Hematopoietic multipotent progenitor cell treated with erythropoietin and hydrocortisone succinate and interleukin-3 and kit ligand, for 17 days (in vitro differentiated cells): Measurements from ENCODE around the gene WNK3.

ENCODE experiments used
- DNase-seq: peaks from one replicate; pipeline ENCODE4 v3.0.0-alpha.2; 2015; ENCODE audit warnings: low spot score

The WNK3 gene

DNA sequence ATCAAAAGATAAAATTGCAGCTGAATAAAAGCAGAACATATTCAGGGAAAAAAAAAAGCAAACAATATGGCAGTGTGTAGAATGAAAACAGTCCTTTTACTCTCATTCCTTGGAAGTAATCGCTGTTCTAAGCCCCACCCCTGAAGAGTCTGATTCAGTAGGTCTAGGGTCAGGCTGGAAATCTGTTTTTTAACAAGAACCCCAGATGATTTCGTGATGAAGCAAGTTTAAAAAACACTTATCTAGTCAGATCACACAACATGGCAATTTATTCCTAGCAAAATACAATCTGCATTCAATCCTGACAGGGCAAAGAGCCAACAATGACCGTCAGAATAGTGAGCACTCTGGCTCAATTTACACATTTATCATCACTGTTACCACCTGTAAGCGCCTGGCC lies 190.9 kb downstream of the WNK3 start:
- DNase-seq, result no peak

DNA sequence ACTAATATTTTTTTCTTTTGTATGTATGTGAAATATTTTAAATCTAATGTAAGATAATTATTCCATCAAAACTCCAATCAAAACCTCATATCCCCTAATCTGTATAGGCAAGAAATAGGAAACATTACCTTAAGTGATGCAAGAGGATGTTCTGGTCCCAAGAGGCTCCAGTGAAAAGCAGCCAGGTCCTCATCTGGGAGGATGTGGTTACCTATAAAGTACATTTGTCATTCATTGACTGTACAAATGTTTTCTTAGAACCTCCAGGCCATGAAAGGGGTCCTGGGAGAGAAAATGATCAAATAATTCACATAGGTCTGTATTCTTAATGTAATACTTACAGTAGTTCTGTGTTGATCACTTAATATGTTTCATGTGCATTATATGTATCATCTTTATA lies 200.3 kb downstream of the WNK3 start:
- no peak for DNase-seq
